GM23248 (cell line): ENCODE measurements around the gene TRMT2A. TPM values are rescaled to one million over a fixed set of nuclear protein-coding genes. Genes with fewer than 3 reads are reported as not detected.

ENCODE experiments used
- DNase-seq: peaks from one replicate; pipeline ENCODE4 v3.0.0-alpha.2; 2015
- H2AFZ ChIP-seq: fragments of 200-600 bp; sonication (generic); 2 replicates; pipeline ENCODE4 v1.6.1; 2016; ENCODE audit warnings: antibody characterized with exemption
- H3F3A ChIP-seq: fragments of 200-600 bp; sonication (generic); 2 replicates; pipeline ENCODE4 v1.6.1; 2016; ENCODE audit warnings: mild to moderate bottlenecking, antibody characterized with exemption, mixed run types; ENCODE audit not compliant: insufficient read depth
- H3K27ac ChIP-seq: fragments of 200-600 bp; sonication (generic); 2 replicates; pipeline ENCODE4 v1.5.1; 2016; ENCODE audit warnings: mild to moderate bottlenecking
- H3K27me3 ChIP-seq: fragments of 200-600 bp; sonication (generic); replicated peaks from 2 replicates; pipeline ENCODE4 v1.6.1; 2016; ENCODE audit warnings: mild to moderate bottlenecking; ENCODE audit not compliant: insufficient read depth
- H3K36me3 ChIP-seq: fragments of 200-600 bp; sonication (generic); 2 replicates; pipeline ENCODE4 v1.6.1; 2016; ENCODE audit warnings: low read depth, mild to moderate bottlenecking
- H3K4me1 ChIP-seq: fragments of 200-600 bp; sonication (generic); 2 replicates; pipeline ENCODE4 v1.6.1; 2016; ENCODE audit warnings: mild to moderate bottlenecking; ENCODE audit not compliant: insufficient read depth
- H3K4me2 ChIP-seq: fragments of 200-600 bp; sonication (generic); one replicate; pipeline ENCODE4 v1.6.1; 2016; ENCODE audit warnings: mild to moderate bottlenecking; ENCODE audit not compliant: unreplicated experiment
- H3K4me3 ChIP-seq: fragments of 200-600 bp; sonication (generic); 2 replicates; pipeline ENCODE4 v1.5.1; 2016; ENCODE audit warnings: mild to moderate bottlenecking
- H3K79me2 ChIP-seq: fragments of 200-600 bp; sonication (generic); 2 replicates; pipeline ENCODE4 v1.6.1; 2016; ENCODE audit warnings: mild to moderate bottlenecking; ENCODE audit not compliant: insufficient read depth
- H3K9ac ChIP-seq: fragments of 200-600 bp; sonication (generic); 2 replicates; pipeline ENCODE4 v1.6.1; 2016; ENCODE audit warnings: mild to moderate bottlenecking
- H3K9me2 ChIP-seq: fragments of 200-600 bp; sonication (generic); 2 replicates; pipeline ENCODE4 v1.6.1; 2016; ENCODE audit warnings: mixed run types, mild to moderate bottlenecking, moderate library complexity; ENCODE audit not compliant: insufficient read depth
- H3K9me3 ChIP-seq: fragments of 200-600 bp; sonication (generic); one replicate; pipeline ENCODE4 v1.6.1; 2017; ENCODE audit warnings: low read depth
- H4K20me1 ChIP-seq: fragments of 200-600 bp; sonication (generic); 2 replicates; pipeline ENCODE4 v1.6.0; 2016; ENCODE audit not compliant: insufficient read depth
- EZH2 ChIP-seq: fragments of 200-600 bp; sonication (generic); IDR thresholded peaks from 2 replicates; pipeline ENCODE4 v1.6.1; 2018; ENCODE audit warnings: antibody characterized with exemption, mild to moderate bottlenecking; ENCODE audit not compliant: insufficient read depth, poor library complexity, severe bottlenecking
- EZH2phosphoT487 ChIP-seq: fragments of 200-600 bp; sonication (generic); IDR thresholded peaks from 2 replicates; pipeline ENCODE4 v1.6.1; 2018; ENCODE audit warnings: antibody characterized with exemption, moderate library complexity, mild to moderate bottlenecking, low read depth; ENCODE audit not compliant: insufficient read depth
- WGBS, 2 experiments: methylation state at CpG; one replicate each; pipeline ENCODE4 v1.1.6; 2015 to 2017; ENCODE audit warnings: low lambda C conversion rate in 2 of 2, low coverage in 1 of 2; ENCODE audit errors: missing lambda C conversion rate in 2 of 2; 5-methylcytosine and 5-hydroxymethylcytosine counted together
- in situ Hi-C: fragments of 300-500 bp; cut with MboI; formaldehyde crosslinking; loops from 2 replicates; pipeline ENCODE4 v1.15.0; 2020
- polyA plus RNA-seq: library from polyadenylated mRNA; unstranded; fragments of >200 nt; fragmentation: Nextera tagmentation; extraction: Ambion mirVana; gene quantifications from 2 replicates; pipeline ENCODE4 v1.2.1, GENCODE V29; 2016
- total RNA-seq: library from RNA; depleted of rRNA; stranded (reverse); fragments of >200 nt; shearing (Covaris generic); gene quantifications from 2 replicates; pipeline ENCODE4 v1.2.3, GENCODE V29; 2014

The TRMT2A gene
- total and polyA plus RNA-seq, 2 experiments from 2014 or later, result 42.2 to 72.0 TPM

GRCh38 chr22:20137113-20137512 lies 20.1 kb upstream of the TRMT2A start:
- no peaks in the 10 kb centered on the region for H3K9me3 ChIP-seq
- H3K79me2 ChIP-seq, result peaks cover 72% of the 10 kb centered on the region
- no peak overlapping the region for H3K4me2 ChIP-seq
- 83 to 86% methylated on average over 11 to 13 of the region's 13 CpGs for WGBS, 2 experiments
- TF ChIP-seq EZH2phosphoT487 (no peak), EZH2 (no peak)
- no peaks in the 10 kb centered on the region for H3K9me2 ChIP-seq
- no peak overlapping the region for H3K4me3 ChIP-seq
- H3K36me3 ChIP-seq, result no peaks in the 10 kb centered on the region
- no peak overlapping the region for H3K9ac ChIP-seq
- no peaks in the 10 kb centered on the region for H4K20me1 ChIP-seq
- H3K27me3 ChIP-seq, result no peaks in the 10 kb centered on the region
- no peak for DNase-seq
- H2AFZ ChIP-seq, result no peak overlapping the region
- in situ Hi-C loops, result no loop called here
- no peak overlapping the region for H3K27ac ChIP-seq
- H3F3A ChIP-seq, result peaks cover 2% of the 10 kb centered on the region; the same call in 1 of the 2 replicates
- peaks cover 33% of the 10 kb centered on the region for H3K4me1 ChIP-seq

DNA sequence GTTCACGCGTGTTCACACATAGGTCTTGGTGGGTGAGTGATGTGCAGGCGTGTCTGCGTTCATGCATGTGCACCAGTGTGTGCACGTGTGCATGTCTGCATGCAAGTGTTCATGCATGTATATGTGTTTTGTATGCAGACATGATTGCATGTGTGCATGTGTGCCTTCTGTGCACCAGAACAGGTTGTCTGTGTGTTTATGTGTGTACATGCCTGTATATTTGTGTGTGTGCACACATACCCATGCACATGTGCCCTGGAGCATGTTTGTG lies 19.5 kb upstream of the TRMT2A start:
- Histone ChIP-seq H3K9ac (no peak overlapping the region), H3K27ac (no peak overlapping the region), H2AFZ (no peak overlapping the region), H3K4me2 (no peak overlapping the region), H3K79me2 (peaks cover 74% of the 10 kb centered on the region), H3F3A (no peaks in the 10 kb centered on the region), H3K27me3 (no peaks in the 10 kb centered on the region), H4K20me1 (no peaks in the 10 kb centered on the region), H3K4me3 (no peak overlapping the region), H3K36me3 (no peaks in the 10 kb centered on the region), H3K9me2 (no peaks in the 10 kb centered on the region), H3K9me3 (no peaks in the 10 kb centered on the region), H3K4me1 (peaks cover 28% of the 10 kb centered on the region)
- 61 to 81% methylated on average over 5 of the region's 5 CpGs for WGBS, 2 experiments
- no peak for TF ChIP-seq EZH2
- no peak for TF ChIP-seq EZH2phosphoT487
- in situ Hi-C loops, result no loop called here
- DNase-seq, result no peak

GRCh38 chr22:20135806-20136602 lies 19.0 kb upstream of the TRMT2A start:
- H3K4me1 ChIP-seq, result peaks cover 22% of the 10 kb centered on the region
- no peaks in the 10 kb centered on the region for H3K9me3 ChIP-seq
- H2AFZ ChIP-seq, result no peak overlapping the region
- no peaks in the 10 kb centered on the region for H3K36me3 ChIP-seq
- H3K27ac ChIP-seq, result no peak overlapping the region
- in situ Hi-C loops, result no loop called here
- no peaks in the 10 kb centered on the region for H4K20me1 ChIP-seq
- H3K4me3 ChIP-seq, result no peak overlapping the region
- no peak overlapping the region for H3K9ac ChIP-seq
- H3K27me3 ChIP-seq, result no peaks in the 10 kb centered on the region
- H3F3A ChIP-seq, result no peaks in the 10 kb centered on the region
- no peak overlapping the region for H3K4me2 ChIP-seq
- TF ChIP-seq EZH2phosphoT487 (no peak), EZH2 (no peak)
- H3K79me2 ChIP-seq, result peaks cover 74% of the 10 kb centered on the region
- no peaks in the 10 kb centered on the region for H3K9me2 ChIP-seq
- DNase-seq, result no peak
- 73% methylated on average over 22 to 25 of the region's 25 CpGs for WGBS, 2 experiments

DNA sequence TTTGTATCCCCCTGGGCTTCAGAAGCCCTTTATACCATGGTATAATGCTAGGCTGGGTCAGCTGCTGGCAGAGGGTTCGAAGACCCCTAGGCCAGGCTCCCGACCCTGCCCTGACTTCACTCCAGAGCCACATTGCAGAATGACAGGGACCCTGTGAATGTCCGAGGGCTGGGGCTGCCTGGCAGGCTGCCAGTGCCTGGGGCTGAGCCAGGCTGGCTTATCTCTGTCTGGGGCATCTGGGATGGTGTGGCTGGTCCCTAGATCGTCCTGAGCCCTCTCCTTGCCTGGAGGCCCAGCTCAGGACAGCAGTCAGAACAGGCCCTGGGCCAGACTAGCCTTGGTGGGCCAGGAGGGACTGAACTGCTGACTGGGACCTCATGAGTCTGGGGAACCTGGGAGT lies 18.2 kb upstream of the TRMT2A start:
- H3K27me3 ChIP-seq, result no peaks in the 10 kb centered on the region
- TF ChIP-seq EZH2phosphoT487 (no peak), EZH2 (no peak)
- no peak overlapping the region for H3K4me2 ChIP-seq
- 0 out of 2 replicates have a peak, but pooled peaks cover 5% of the 10 kb centered on the region for H3F3A ChIP-seq
- no peak overlapping the region for H2AFZ ChIP-seq
- DNase-seq, result no peak
- no peak overlapping the region for H3K4me3 ChIP-seq
- H3K9ac ChIP-seq, result no peak overlapping the region
- no peaks in the 10 kb centered on the region for H4K20me1 ChIP-seq
- WGBS, 2 experiments, result 67 to 75% methylated on average over 4 of the region's 4 CpGs
- in situ Hi-C loops, result no loop called here
- H3K4me1 ChIP-seq, result peaks cover 22% of the 10 kb centered on the region
- H3K27ac ChIP-seq, result no peak overlapping the region
- H3K79me2 ChIP-seq, result peaks cover 74% of the 10 kb centered on the region
- no peaks in the 10 kb centered on the region for H3K36me3 ChIP-seq
- no peaks in the 10 kb centered on the region for H3K9me2 ChIP-seq
- no peaks in the 10 kb centered on the region for H3K9me3 ChIP-seq
